ENCODE results near the gene IFNGR1.

DNA sequence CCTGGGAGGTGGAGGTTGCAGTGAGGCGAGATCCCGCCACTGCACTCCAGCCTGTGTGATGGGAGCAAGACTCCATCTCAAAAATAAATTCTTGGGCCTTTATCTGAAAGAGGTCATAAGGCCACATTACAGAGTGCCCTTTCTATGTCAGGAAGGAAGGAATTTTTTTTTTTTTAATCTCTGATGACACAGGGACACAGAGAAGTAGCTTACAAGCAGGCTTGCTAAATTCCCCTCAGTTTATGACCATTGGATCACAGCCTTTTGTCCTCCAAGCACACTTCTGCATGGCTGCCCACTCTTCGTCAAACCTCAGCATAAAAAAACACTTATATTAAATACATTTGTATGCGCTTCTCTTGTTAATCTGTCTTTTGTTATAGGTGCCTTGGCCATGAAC lies 7.5 kb upstream of the IFNGR1 start:
- TF ChIP-seq, protein P1, sequence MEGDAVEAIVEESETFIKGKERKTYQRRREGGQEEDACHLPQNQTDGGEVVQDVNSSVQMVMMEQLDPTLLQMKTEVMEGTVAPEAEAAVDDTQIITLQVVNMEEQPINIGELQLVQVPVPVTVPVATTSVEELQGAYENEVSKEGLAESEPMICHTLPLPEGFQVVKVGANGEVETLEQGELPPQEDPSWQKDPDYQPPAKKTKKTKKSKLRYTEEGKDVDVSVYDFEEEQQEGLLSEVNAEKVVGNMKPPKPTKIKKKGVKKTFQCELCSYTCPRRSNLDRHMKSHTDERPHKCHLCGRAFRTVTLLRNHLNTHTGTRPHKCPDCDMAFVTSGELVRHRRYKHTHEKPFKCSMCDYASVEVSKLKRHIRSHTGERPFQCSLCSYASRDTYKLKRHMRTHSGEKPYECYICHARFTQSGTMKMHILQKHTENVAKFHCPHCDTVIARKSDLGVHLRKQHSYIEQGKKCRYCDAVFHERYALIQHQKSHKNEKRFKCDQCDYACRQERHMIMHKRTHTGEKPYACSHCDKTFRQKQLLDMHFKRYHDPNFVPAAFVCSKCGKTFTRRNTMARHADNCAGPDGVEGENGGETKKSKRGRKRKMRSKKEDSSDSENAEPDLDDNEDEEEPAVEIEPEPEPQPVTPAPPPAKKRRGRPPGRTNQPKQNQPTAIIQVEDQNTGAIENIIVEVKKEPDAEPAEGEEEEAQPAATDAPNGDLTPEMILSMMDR (IDR thresholded peaks at IDR 0.05 in 4 of 5, conservative IDR thresholded peaks at IDR 0.05 in 1 of 5): no peak
- TF ChIP-seq POLR2A (IDR thresholded peaks at IDR 0.05): no peak

Measured in gastrocnemius medialis (tissue), 4 donors.